BJ (cell line): ENCODE data around the gene FYB1. TPM values are rescaled to one million over a fixed set of nuclear protein-coding genes. Genes with fewer than 3 reads are reported as not detected.

ENCODE experiments used
- CTCF ChIA-PET: fragments of 350-600 bp; formaldehyde crosslinking; extraction: SDS; loops from one replicate; lab custom pipeline; 2021; ENCODE audit warnings: antibody characterized with exemption, inconsistent platforms; lab: Yijun Ruan, JAX
- POLR2A ChIA-PET: fragments of 300-600 bp; sonication (Branson Sonifier 250); formaldehyde crosslinking; extraction: SDS; loops from one replicate; lab custom pipeline; 2021; ENCODE audit warnings: antibody characterized with exemption; lab: Charles Lee
- DNase-seq: peaks from one replicate; pipeline ENCODE4 v3.0.0-alpha.2; 2011; ENCODE audit warnings: low read depth
- H3K27me3 ChIP-seq: 2 replicates; pipeline ENCODE4 v1.6.0; 2011; ENCODE audit warnings: low read length; ENCODE audit not compliant: control insufficient read depth, insufficient read depth
- H3K36me3 ChIP-seq: 2 replicates; pipeline ENCODE4 v1.5.1; 2011; ENCODE audit warnings: low read length; ENCODE audit not compliant: control insufficient read depth, insufficient read depth
- H3K4me3 ChIP-seq: 2 replicates; pipeline ENCODE4 v1.5.1; 2011; ENCODE audit warnings: low read depth, mild to moderate bottlenecking, control low read depth, low read length
- polyA plus RNA-seq: library from polyadenylated mRNA; depleted of rRNA; stranded (reverse); fragments of >200 nt; gene quantifications from 2 replicates; pipeline ENCODE4 v1.2.3, GENCODE V29; 2011
- TF ChIP-seq, protein P1 (sequence below): IDR thresholded peaks from 2 replicates; pipeline ENCODE4 v1.5.1; 2011; ENCODE audit warnings: low read depth, mild to moderate bottlenecking, control low read depth, inconsistent platforms, low read length, moderate library complexity; ENCODE audit not compliant: insufficient read depth

Gene FYB1
- polyA plus RNA-seq, 1 experiment: 0.09 TPM

DNA sequence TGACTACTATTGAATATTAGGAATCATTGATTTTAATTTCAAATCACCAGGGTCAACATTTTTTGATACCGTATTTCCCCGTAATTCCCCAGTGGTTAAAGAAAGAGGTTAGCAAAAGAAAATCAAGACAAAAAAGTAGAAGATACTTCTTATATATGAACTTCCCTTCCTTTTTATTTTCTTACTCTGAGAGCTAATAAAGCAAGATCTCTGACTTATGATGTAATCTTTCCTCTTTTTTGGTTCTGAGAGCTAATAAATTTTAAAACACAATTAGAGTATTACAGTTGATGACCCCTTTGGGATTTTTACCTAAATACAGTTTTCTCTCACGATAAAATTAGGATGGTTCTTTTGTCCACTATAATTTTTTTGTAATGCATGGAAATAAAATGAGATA is 9.2 kb upstream of the FYB1 start:
- peaks cover 4% of the 10 kb centered on the region; the same call in 1 of the 2 replicates for H3K27me3 ChIP-seq
- ChIA-PET POLR2A (no interaction called here), CTCF (no interaction called here)
- DNase-seq: no peak
- H3K36me3 ChIP-seq: no peaks in the 10 kb centered on the region
- H3K4me3 ChIP-seq: no peak overlapping the region
- TF ChIP-seq, protein P1, sequence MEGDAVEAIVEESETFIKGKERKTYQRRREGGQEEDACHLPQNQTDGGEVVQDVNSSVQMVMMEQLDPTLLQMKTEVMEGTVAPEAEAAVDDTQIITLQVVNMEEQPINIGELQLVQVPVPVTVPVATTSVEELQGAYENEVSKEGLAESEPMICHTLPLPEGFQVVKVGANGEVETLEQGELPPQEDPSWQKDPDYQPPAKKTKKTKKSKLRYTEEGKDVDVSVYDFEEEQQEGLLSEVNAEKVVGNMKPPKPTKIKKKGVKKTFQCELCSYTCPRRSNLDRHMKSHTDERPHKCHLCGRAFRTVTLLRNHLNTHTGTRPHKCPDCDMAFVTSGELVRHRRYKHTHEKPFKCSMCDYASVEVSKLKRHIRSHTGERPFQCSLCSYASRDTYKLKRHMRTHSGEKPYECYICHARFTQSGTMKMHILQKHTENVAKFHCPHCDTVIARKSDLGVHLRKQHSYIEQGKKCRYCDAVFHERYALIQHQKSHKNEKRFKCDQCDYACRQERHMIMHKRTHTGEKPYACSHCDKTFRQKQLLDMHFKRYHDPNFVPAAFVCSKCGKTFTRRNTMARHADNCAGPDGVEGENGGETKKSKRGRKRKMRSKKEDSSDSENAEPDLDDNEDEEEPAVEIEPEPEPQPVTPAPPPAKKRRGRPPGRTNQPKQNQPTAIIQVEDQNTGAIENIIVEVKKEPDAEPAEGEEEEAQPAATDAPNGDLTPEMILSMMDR: no peak

DNA sequence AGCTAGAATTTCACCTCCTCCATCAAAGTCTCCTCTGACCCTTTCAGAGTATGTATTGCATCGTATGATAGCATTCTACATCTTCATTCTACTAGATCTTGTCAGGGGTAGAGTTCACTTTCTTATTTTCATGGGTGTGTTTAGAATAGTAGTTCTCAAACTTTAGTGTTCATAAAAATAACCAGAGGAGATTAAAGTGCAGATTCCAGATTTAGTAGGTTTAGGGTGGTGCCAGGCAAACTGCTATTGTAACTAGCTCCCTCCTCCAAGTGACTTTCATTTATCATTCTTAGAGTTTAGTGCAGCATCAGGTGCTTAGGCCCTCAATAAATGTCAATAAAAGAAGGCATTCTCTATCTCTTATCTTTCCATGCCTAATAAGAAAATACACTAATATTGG is 7.2 kb upstream of the FYB1 start:
- H3K27me3 ChIP-seq: peaks cover 4% of the 10 kb centered on the region; the same call in 1 of the 2 replicates
- H3K36me3 ChIP-seq: no peaks in the 10 kb centered on the region
- no peak for DNase-seq
- CTCF ChIA-PET: interaction anchor here (0.7 to 2.8 kb wide), 3 partner anchors 9 to 1046 kb away, joined by 3 to 12 read pairs (median 3); no protein-coding TSS in a partner anchor
- TF ChIP-seq, protein P1: no peak
- POLR2A ChIA-PET: no interaction called here
- no peak overlapping the region for H3K4me3 ChIP-seq

DNA sequence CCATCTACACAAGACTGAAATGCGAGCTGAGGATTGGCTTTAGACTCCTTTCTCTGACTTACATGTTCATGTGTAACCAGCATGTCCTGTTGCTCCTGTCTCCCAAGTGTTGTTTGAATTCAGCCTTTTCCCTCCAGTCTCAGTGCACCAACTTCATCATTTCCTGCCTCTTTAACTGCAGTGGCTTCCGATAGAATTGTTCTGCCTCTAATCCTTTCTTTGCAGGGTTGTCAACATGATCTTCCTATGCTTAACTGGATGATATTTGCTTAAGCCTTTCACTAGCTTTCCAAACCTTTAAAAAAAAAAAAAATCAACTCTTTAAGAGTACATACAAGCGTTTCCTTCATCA is 6.7 kb upstream of the FYB1 start:
- POLR2A ChIA-PET: no interaction called here
- no peak overlapping the region for H3K4me3 ChIP-seq
- no peak for DNase-seq
- no peaks in the 10 kb centered on the region for H3K36me3 ChIP-seq
- TF ChIP-seq, protein P1: no peak
- peaks cover 4% of the 10 kb centered on the region; the same call in 1 of the 2 replicates for H3K27me3 ChIP-seq
- CTCF ChIA-PET: interaction anchor here (0.7 to 2.8 kb wide), 3 partner anchors 8 to 1046 kb away, joined by 3 to 12 read pairs (median 3); no protein-coding TSS in a partner anchor

DNA sequence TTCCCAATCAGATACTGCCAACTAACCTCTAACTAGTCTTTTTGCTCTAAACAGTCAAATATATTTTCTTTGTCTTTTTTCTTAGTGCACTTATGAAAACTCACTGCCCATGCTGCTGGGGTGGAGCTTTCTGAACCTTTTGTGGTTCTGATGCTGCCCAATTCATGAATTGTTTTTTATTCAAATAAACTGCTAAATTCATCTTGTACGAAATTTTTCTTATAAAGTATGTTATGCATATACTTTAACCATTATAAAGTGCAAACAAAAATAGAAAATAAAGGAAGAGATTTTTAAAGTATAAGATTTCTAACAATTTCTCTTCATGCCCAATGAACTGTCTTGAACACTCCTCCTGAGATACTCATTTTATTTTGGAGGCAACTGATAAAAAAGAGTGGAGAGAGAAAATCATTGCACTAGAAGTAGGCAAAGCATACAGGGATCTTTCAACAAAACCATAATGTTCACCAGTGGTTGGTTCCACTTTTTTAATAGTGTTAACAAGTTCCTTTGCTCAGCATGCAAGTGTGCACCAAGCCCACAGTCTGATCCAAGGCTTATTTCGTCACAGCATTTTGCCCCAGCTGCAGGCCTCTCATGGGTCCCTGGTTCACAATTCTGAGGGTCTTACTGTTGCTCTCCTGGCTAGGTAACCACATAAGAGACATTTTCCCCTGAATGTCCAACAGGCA is 6.2 kb upstream of the FYB1 start:
- no peaks in the 10 kb centered on the region for H3K36me3 ChIP-seq
- TF ChIP-seq, protein P1: no peak
- POLR2A ChIA-PET: no interaction called here
- no peak overlapping the region for H3K4me3 ChIP-seq
- CTCF ChIA-PET: interaction anchor here (2.8 kb wide), 1 partner anchor 8 kb away, joined by 12 read pairs; no protein-coding TSS in a partner anchor
- DNase-seq: no peak
- peaks cover 4% of the 10 kb centered on the region; the same call in 1 of the 2 replicates for H3K27me3 ChIP-seq

DNA sequence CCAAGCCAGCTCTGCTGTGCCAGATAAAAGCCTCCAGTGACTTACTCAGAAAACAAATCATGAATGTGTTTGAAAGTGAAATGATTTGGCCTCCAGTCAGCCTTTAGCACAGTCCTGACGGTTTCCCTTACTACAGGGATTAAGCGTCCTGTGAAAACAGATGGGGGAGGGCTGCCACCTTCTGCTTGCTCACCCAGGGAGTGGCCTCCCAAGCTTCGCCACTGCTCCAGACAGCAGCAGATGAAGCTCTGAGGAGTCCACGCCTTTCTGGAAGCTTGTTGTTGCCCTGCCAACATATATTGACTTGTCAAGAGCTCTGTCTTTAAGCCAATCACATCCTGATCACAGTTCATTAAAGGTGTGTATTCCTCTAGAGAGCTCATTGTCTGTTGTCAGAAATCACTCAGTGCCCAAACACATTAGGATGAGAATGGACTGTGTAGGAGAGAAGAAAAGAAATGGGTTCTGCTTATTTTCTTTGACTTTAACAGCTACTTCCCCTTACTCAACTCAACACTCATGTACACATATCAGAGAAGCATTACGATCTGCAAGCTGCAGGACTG is 4.9 kb upstream of the FYB1 start:
- POLR2A ChIA-PET: no interaction called here
- CTCF ChIA-PET: interaction anchor here (1.0 to 1.5 kb wide), 3 partner anchors 59 to 347 kb away, joined by 3 to 6 read pairs (median 3); no protein-coding TSS in a partner anchor
- TF ChIP-seq, protein P1: no peak
- DNase-seq: no peak
- Histone ChIP-seq H3K4me3 (no peak overlapping the region), H3K27me3 (peaks cover 4% of the 10 kb centered on the region; the same call in 1 of the 2 replicates), H3K36me3 (no peaks in the 10 kb centered on the region)
